Fibroblast of peridontal ligament (primary cell): Measurements from ENCODE around the gene GMDS.

ENCODE experiments used
- DNase-seq: peaks from one replicate; pipeline ENCODE4 v3.0.0-alpha.2; 2010; ENCODE audit errors: extremely low read depth

Gene GMDS

DNA sequence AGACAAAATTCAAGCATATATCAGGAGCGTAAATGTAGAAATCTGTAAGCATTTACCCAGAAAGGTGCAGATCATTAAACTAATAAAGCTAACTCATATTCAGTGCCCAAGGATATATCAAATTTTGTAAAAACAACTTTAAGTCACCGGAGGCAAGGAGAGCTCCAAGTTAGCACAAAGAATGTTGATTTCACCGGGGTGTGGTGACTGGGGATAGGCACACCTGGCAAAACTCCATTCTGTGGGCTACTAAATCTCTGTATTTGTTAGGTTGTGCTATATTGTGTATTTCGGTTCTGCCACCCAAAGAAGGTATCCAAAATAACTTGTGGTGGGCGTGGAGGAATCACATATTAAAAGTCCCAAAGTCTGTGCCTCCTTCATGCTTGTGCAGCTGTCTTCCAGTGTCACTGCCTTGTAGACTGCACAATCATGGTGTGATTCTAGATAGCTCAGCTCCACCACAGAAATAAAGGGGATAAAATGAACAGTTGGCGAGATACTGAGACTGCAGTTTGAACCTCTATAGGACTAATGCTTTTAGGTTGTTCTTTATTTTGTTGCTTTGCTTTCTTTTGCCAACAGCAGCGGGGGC is 111.6 kb downstream of the GMDS start:
- no peak for DNase-seq

DNA sequence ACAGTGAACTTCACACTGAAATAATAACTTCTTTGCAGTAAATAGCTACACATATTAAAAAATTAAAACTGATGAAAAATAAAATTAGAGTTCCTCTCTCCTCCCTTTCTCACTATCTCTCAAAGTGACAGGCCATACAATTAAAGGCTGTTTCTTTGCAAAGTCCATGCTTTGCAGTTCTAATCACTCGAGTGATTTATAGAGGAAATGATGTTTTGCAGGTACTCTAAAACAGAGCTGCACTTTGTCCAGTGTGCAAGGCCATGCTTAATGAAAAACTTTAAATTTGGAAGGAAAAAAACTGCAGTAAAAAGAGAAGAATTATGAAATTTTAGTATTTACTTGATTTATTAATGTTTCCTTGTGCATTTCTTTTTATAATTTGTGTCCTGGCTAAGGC is 112.5 kb downstream of the GMDS start:
- DNase-seq: no peak

DNA sequence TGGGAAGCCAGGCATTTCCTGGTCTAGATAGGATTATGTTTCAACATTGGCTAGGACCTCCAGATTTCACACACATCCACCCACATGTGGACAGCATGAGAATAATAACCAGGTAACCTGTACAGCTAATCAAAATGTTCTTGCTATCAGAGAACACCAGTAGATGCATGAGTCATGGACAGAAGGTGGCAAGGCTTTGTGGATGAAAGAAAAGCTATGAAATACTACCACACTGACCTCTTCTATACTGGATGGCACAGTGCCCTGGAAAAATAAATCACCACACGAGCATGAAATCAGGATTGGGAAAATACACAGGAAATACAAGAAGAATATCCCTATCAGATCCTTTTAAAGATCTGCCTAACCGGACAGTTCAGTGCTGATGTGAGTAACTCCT is 113.0 kb downstream of the GMDS start:
- peak; percentile 14 for DNase-seq

DNA sequence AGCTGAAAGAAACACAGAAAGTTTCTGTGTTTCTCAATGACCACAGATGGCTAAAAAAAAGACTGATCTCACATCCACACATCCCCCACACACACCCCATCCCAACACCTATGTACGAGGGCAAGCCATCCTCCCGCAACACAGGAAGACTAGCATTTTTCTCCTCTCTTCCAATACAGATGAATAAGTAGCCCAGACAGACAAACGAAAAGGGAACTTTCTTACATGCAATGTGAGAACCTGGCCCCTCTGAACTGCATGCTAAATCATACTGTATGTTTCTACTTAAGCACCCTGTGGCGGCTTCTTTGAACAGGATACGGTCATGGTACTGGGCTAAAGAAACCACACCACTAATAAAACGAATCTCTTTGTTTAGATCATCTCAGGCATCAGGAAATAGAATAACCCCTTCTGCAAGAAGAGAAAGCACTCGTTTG is 116.2 kb downstream of the GMDS start:
- DNase-seq: peak; percentile 7

DNA sequence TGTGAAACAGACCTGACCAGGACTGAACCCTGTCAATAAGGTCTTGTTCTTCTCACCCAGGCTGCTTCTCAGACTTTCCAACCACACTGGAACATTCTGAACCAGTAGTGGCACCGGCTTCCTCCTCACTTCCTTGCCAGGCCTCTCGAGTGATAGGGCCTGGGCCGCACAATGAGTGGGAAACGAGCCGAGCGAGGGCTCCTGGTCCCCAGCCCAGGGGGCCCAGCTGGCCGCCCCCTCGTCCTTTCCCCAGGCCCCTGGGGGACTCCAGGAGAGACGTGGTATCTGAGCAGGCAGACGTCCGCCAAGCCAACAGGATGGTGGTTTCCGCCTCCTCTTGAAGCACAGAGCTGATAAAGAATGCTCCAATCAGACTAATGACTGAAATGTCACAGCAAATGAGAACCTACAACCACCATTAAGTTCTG is 117.9 kb downstream of the GMDS start:
- DNase-seq: no peak

DNA sequence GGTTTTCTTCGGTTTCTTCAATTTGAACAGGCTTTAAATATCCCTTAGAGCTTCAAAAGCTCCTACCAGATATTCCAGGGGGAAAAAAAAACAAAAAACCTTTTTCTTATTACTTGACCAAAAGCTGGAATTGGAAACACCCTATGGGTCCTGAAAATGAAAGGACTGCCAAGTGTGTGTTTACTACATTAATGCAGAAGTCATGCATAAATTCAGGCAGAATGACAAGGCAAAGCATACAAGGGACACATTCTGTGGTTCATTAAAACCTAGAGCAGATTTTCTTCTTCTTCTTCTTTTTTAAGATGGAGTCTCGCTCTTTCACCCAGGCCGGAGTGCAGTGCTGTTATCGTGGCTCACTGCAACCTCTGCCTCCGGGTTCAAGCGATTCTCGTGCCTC is 119.1 kb downstream of the GMDS start:
- DNase-seq: peak; percentile 10

DNA sequence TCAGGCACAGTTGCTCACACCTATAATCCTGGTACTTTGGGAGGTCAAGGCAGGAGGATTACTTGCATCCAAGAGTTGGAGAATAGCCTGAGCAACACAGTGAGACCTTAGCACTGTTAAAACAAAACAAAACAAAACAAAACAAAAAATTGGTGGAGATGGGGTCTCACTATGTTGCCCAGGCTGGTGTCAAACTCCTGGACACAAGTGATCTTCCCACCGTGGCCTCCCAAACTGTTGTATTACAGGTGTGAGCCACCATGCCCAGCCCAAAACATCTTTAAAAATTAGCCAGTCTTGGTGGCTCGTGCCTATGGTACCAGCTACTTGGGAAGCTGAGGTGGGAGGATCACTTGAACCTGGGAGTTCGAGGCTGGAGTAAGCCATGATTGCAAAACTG is 120.2 kb downstream of the GMDS start:
- DNase-seq: no peak

DNA sequence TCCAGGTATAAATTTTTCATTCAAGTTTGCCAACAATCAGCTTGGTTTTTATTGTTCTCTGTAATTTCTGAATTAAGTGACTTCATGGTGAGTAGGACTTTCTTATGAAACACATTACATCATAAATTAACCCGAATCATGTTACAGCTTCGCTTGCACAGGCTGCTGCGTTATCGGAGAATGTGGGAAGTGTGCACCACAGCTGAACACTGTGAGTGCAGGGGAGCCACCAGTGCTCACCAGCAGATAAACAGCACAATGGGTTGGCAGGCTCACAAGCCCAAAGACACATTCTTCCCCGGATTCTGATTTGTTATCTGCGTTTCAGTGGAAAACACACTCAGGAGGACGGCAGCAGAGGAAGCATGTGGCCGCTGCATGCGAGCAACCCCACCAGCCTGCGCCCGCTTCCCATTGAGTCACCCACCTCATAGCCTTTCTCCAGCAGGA is 121.1 kb downstream of the GMDS start:
- peak; percentile 54 for DNase-seq

DNA sequence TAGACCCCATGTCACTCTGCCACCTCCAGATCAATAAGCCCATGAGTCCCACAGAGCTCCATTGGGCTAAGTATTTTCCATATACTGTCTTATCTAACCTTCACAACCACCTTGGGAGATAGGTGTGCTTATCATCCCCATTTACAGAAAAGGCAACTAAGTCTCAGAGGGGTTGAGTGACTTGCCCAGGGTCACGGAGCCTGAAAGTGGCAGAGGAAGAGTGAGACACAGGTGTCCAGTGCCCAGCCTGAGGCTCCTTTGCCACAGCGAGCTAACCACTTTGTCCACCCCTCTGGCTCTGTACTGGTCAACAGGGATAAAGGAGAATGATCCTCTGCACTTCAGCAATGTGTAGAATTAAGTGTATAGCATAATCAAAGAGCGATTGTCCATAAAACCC is 124.5 kb downstream of the GMDS start:
- DNase-seq: no peak

DNA sequence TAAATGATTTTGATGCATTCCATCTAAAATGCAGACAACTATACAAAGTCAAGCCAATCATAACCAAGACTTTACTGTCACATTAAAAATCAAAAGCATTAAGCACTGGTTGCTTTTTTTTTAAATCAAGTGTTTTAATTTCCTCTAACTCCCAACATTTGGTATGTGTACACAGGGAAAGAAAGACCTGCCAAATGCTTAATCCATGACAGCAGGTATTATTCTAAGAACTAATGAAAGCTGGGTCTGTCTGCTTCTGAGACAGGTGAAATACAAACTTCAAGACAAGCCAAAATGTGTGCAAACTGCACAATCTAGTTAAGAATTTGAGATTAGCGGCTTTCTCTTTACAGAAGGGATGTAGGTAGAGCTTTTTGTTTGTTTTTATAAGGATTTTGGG is 126.1 kb downstream of the GMDS start:
- DNase-seq: no peak

DNA sequence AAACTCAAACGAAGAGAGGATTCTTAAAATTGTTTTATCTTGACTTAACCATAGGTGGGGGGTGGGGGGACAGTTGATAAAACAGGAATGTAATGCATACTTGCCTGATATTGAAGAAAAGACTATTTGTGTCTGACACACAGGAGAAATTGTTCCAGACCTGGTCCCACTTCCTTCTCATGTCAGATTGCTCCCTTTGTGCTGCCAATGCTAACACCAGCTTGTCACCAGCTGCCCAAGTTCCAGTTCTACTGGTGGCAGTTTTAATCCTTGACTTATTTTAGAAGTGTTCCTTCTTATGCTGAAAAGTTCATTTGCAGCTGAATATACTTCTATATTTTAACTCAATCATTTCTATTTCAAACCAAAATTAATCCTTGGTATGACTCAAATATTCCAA is 127.3 kb downstream of the GMDS start:
- no peak for DNase-seq

DNA sequence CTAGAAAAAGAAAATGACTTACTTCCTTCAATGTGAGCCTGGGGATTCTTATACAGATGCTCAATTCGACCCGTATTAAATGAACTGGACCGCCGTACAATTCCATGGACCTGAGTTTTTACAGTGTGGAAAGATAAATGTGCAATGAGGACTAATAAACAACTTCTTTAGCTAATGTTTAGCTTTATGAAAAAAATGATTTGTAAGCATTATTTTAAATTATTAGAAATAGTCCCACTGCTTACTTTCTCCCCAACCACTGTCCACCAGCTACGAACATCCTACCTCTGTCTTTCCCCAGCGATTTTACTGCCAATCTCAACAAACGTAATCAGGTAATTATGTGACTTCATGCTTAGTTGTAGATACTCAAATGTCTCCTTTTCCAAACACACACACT is 128.0 kb downstream of the GMDS start:
- DNase-seq: no peak

DNA sequence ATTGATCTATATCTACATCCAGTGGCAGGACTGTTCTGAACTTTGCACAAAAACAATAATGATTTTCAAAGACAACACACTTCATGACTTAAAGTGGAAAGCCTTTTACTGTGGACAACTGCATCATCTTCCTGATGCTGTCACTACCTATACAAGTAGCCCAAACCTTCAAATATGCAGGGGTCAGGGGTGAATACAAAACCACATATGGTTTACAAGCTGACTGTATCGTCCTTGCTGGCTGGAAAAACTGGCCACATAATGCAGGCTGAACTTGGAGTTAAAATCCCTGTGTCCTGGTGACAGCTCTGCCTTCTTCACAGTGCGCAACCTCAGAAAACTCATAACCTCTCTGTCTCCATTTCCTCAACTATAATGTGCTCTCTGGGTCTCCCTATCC is 128.9 kb downstream of the GMDS start:
- DNase-seq: no peak

DNA sequence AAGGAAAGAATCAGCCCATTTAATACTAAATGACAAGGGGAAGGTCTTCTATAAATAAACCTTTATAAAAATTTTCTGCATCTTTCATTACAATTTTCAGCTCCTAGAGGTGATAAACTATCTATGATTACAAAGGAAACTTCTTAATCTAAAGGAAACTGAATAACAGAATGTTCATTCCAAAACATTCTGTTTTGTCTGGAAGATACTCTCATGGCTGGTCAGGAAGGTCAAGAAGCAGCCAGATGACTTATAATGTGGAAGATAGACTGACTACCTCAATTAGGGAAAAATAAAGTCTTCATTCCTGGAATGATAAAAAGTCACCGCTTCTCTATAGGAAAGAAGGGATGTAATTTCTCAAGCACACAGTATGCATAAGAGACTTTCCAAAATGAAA is 131.3 kb downstream of the GMDS start:
- DNase-seq: no peak

DNA sequence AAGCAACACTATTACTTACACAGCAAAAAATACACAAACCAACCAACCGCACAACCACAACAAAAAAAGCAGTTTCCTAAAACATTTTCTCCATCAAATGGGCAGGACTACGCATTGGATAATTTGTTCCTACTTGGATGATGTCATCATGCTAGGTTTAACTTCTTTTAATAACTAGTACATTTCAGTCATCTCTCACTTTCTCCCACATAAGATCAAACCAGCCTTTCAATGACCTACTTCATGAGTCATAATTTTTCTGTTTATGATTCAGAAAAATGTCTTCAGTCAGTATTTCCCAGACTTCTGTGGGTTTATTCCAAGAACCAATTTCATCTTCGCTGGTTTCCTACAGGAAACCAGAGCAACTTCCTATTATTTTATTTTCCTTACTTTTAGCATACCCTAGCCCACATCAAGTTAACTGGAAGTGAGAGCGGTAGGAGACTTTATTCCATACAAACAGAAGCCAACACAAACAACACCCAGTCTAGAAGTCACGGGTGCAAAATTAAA is 134.2 kb downstream of the GMDS start:
- DNase-seq: peak; percentile 89

DNA sequence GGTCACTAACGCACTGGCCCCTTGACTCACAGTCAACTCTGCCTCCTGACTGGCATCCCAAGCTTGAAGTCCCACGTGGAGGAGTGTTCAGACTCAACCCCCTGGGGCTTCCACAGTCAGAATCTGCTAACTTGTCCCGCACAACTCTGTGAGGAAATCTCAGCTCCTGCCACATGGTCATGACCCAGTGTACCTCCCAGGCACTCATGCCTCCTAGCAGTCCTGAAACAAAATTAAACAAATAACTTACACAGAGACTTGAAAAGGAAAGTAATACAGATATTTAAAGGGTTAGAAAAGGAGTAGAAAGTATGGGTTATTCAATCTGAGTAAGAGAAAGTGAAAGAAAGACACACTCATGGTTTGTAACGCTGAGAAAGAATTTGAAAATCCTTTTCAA is 134.9 kb downstream of the GMDS start:
- DNase-seq: peak; percentile 47

DNA sequence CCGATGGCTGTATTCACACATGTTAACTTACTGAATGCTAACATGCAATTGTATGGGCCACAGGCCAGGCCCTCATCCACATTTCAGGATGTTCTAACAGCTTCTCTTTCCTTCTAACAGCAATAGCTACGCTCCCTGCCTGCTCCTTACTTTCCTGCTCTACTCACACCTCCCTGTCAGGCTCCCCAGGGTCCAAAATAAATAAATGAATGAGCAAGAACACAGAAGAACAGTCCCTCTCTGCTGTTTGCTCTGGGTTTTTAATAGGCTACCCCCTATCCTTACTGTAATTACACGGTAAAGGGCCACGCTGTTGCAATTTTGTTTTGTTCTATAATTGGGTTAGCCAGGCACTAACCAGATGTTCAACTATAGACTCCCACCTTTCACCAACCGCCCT is 135.6 kb downstream of the GMDS start:
- no peak for DNase-seq

DNA sequence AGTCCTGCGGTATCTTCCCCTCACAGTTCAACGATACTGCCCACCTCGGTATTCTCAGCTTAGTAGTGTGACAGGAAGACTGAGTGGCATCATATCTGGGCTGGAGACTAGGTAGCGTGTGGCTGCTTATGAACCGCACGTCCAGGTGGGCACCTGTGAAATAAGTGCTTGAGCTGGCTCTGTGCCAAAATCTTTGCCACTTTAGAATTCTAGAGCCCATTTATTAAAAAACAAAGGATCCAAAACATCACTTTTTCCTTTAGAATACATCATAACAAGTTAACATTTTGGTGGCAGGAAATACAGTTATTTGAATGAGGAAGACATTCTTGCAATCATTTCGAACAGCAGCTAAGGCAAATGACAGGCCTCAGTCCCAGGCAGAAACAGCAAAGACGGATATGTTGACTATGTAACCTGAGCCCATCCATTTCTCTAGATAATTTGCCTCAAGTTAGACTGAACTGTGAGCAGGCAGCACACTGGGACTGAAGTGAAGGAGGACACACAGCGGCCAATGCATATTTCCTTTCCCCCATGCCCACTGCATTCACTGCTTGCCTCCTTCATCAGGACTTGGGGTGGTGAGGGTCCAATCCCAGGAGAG is 136.6 kb downstream of the GMDS start:
- DNase-seq: peak; percentile 7

DNA sequence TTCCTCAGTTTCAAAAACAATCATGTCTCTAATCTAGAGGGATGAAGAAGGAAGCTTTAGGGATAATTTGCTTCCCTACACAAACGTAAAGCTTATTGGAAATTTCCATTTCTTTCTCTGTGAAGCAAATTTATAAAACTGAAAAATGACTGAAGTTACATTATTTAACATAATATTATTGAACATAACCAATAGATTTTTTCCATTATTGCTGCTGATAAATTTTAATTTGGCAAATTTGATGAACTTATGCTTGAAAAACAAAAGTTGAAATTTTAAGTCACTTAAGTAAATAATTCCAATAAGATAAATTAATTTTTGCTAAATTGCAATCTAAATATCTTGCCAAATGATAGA is 140.9 kb downstream of the GMDS start:
- no peak for DNase-seq

DNA sequence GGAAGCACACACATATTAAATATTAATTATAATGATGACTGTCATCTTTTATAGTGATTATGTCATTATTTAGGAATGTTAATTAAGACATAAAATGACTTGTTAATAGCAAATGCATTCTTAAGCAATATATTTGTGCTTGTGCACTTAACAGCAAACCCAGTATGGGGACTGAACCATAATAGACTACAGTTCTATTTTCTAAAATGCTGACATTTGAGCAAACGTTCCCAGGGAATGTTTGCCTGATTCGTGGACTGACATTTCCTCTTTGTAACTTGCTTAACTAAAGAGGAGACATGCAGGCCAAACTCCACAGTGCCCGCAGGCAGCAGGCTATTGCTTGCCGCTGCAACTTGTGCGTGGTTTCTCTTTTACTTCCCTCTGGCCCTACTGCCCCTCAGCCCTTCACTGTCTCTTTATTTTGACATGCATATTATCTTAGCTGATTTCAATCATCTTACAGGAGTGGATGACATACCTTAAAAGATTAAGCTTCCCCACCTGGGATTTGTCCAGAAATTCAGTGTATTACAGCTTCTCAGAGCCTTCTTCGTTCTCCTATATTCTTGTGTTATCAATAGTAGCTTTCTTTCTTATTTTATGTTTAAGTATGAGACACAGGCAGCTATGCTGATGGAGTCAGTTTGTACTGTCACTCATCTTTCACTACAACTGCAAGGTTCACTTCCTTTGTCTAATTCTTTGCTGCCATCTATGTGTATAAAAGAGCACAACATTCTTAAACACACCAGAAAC is 141.5 kb downstream of the GMDS start:
- peak; percentile 81 for DNase-seq

DNA sequence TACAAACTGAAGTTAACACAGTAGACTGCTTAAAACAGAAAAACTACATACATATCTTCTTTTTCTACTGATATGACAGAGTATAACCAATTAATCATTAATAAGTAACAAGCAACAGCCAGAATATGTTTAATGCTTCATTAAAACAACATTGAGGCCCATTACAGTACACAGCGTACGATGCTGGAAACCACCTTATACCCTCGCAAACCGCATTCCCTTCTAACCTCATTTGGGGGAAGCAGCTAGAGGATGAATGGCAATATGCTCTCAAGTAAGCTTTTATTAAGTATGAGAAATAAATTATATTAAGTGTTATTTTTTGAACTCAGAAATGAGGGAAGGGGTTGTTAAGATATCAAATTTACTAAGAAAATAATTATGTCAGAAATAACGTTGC is 142.4 kb downstream of the GMDS start:
- no peak for DNase-seq

DNA sequence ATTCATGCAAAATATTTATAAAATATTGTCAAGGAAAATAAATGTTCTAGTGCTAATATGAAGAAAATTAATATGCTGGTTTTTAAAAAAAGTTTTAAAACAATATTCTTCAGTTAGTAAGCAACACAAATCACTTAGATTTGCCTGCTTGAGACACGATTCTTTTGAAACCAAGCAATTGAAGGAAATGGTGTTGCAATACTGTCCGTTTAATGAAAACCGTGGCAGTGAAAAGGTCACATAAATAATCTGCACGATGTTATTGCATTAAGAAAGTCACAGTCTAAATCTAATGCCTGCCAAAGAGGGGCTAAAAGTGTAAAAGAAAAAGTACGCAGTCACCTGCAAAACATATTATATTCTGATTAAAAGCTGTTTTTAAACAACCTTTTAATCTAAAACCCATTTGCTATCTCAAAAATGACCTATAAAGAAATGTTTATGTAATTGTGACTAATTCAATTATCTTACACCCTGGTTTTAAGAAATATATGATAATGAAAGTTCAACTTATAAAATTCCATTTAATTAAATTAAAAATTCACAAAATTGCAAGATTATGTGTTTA is 143.0 kb downstream of the GMDS start:
- DNase-seq: no peak

DNA sequence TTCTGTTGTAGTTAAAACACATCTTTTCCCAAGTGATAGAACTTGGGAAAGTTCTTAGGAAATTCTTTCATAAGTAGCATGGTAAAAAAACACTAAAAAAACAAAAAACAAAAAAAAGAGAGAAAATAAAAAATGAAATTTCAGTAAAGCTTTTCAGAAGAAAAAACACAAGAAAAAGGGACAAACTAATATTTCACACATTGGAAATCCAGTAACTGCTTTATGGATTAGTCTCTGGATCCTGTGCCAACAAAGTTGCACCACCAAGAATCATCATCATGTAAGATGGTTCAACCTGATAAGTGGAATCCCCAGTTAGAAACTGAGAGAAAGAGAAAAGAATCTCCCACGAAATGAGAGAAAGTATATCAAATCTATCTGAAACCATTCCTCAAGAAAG is 144.2 kb downstream of the GMDS start:
- no peak for DNase-seq
